HG02759 (cell line): ENCODE measurements around the gene LBH.

Source experiments
- ATAC-seq: cut with Tn5 transposase; IDR thresholded peaks from one replicate; pipeline ENCODE4 v1.9.1; 2021; ENCODE audit warnings: mild to moderate bottlenecking, moderate library complexity; ENCODE audit not compliant: unreplicated experiment

The LBH gene

GRCh38 chr2:30300456-30301221 lies 69.3 kb downstream of the LBH start:
- no peak for ATAC-seq

GRCh38 chr2:30301551-30301950 lies 70.2 kb downstream of the LBH start:
- no peak for ATAC-seq

GRCh38 chr2:30302566-30302965 lies 71.2 kb downstream of the LBH start:
- no peak for ATAC-seq

- no peak for ATAC-seq
Measured at GRCh38 chr2:30303095-30303494, 71.8 kb downstream of the LBH start.

GRCh38 chr2:30305235-30305634 lies 73.9 kb downstream of the LBH start:
- ATAC-seq: no peak

DNA sequence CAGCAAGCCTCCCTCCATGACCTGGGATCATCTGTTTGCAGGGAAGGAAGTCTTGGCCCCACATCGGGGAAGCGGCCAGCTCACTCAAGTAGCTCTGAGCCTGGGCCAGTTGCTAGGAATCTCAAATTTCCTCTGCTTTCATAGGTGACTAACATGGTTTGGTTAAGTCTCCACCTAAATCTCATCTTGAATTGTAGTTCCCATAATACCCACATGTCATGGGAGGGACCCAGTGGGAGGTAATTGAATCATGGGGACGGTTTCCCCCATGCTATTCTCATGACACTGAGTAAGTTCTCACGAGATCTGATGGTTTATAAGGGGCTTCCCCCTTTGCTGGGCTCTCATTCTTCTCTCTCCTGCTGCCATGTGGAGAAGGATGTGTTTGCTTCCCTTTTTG lies 75.2 kb downstream of the LBH start:
- ATAC-seq: no peak

- no peak for ATAC-seq
Measured at GRCh38 chr2:30308280-30308679, 76.9 kb downstream of the LBH start.
